Urinary bladder (tissue), 4 donors: ENCODE data around the gene KLHL14. TPM values are rescaled to one million over a fixed set of nuclear protein-coding genes. Genes with fewer than 3 reads are reported as not detected.
A peak's percentile ranks its signal among the peaks of the same experiment; 100 is the strongest.

Source experiments
- DNase-seq: peaks from one replicate; pipeline ENCODE4 v3.0.0-alpha.2; 2015; ENCODE audit errors: extremely low spot score
- H3K27ac ChIP-seq: one replicate; pipeline ENCODE4 v1.5.1; 2013; ENCODE audit warnings: low read depth, mild to moderate bottlenecking, moderate library complexity
- H3K36me3 ChIP-seq: one replicate; pipeline ENCODE4 v1.6.1; 2013; ENCODE audit warnings: mild to moderate bottlenecking, moderate library complexity; ENCODE audit not compliant: insufficient read depth
- H3K4me1 ChIP-seq: one replicate; pipeline ENCODE4 v1.6.1; 2013; ENCODE audit warnings: mild to moderate bottlenecking, moderate library complexity; ENCODE audit not compliant: insufficient read depth
- H3K4me3 ChIP-seq: one replicate; pipeline ENCODE4 v1.5.1; 2013; ENCODE audit warnings: low read depth, low read length
- WGBS: extraction: QIAGEN DNeasy Blood & Tissue Kit; methylation state at CpG from one replicate; pipeline ENCODE4 v1.1.7; 2013; 5-methylcytosine and 5-hydroxymethylcytosine counted together
- polyA plus RNA-seq: library from polyadenylated mRNA; stranded (reverse); fragments of 200-250 nt; gene quantifications from one replicate; pipeline ENCODE4 v1.2.3, GENCODE V29; 2013
- total RNA-seq: library from RNA; depleted of rRNA; stranded (reverse); fragments of >200 nt; gene quantifications from one replicate; pipeline ENCODE4 v1.2.3, GENCODE V29; 2014
- donor health status: healthy with polysubstance abuse.
- donor health status: healthy.

The KLHL14 gene
- total and polyA plus RNA-seq, 2 donors, result 0.39 to 1.5 TPM

DNA sequence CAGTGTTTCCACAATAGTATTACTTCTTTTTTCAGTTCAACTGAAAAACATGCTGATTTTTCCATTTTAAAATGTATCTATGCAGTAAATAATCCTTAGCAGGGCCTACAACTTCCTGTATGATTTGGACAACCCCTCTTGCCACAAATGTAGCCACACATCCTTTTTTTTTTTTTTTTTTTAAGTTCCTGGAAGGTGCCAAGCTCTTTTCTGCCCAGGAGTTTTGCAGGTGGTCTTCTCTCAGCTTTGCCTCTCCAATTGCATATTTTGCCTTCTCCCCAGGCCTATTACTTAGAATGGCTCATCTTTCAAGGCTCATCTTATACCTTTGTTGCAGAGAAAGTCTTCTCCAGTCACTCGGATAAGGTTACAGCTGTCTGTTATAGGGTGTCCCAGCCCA, 11.6 kb downstream of the KLHL14 start:
- WGBS, result 98% methylated on average over 1 of the region's 1 CpG
- no peak for DNase-seq
- H3K4me3 ChIP-seq, result no peak overlapping the region
- H3K4me1 ChIP-seq, result no peaks in the 10 kb centered on the region
- H3K27ac ChIP-seq, result no peak overlapping the region
- H3K36me3 ChIP-seq, result no peaks in the 10 kb centered on the region

DNA sequence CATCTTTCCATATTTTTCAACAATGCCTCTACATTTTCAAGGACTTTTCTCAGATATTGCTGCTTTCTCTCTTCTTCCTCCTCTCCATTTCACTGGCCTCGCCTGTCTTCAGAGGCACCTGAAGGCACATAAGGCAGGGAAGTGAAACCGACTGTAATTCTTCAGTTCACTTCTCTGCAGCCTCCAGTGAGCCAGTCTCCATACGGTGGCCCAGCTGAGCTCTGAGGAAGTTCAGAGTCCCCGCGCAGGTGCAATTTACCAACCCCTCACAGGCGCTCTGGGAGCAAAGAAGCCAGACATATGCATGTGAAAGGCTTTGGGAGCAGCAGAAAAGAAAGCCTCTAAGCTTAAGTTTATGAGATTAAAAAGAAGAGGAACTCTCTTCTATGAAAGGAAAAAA, 12.4 kb downstream of the KLHL14 start:
- H3K36me3 ChIP-seq, result no peaks in the 10 kb centered on the region
- no peak for DNase-seq
- no peak overlapping the region for H3K4me3 ChIP-seq
- no peaks in the 10 kb centered on the region for H3K4me1 ChIP-seq
- H3K27ac ChIP-seq, result no peak overlapping the region
- WGBS, result 58% methylated on average over 6 of the region's 6 CpGs

DNA sequence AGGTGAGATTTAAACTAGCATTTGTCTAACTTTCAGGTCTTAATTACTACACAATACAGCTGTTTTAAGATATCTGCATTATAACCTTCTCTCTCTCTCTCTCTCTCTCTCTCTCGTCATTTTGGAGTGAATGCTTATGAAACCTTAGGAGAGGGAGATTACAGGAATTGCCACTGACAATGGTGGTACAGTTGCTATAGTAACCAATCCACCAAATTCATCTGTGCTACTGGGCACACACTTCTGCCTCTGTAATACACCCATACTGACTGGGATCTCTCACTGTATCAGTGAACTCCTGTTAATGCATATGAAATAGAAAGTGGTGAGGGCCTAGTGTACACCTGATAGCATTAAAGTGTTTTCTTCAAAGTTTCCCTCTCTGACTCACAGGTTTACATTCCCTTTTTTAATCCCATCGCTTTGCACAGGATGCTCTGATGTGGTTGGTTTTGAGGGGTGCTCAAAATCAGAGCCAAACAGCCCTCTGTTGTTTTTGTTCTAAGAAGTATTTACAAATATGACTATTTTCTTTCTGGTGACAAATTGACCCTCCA, 13.1 kb downstream of the KLHL14 start:
- Histone ChIP-seq H3K36me3 (no peaks in the 10 kb centered on the region), H3K27ac (no peak overlapping the region), H3K4me3 (no peak overlapping the region), H3K4me1 (no peaks in the 10 kb centered on the region)
- DNase-seq, result no peak
- WGBS, result 81% methylated on average over 2 of the region's 2 CpGs

DNA sequence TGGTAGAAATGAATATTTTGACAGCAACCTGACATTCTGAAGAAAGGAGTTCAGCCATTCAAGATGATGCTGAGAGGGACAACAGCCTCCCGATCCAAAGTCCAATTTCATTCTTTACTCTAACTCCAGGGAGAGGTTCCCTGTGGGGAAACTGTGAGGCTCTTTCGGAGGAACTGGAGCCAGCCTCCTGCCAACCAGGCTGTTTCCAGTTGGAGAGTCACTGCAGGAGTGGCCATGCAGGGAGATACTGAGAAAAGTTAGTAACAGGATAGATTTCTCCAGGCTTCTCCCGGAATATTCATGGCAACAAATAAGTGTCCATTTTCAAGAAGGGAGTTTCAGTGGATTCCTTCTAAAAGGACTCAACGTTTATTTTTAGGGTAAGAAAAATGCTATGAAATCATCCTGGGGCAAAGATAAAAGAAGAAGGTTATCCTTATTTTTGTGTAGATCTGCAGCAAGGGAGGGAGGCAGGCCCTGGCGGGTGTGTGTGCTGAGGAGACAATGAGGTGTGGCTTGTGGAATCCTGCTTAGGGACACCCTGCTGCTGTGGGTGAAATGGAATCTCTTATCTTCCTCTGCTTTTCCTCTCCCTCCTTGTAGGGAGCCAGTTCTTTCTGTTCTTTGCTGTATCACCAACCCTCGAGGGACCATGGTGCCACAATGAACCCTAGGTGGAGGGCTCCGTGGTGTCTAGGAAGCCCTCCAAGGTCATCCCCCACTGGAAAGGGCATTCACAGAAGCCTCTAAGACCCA, 18.1 kb downstream of the KLHL14 start:
- H3K27ac ChIP-seq, result no peak overlapping the region
- DNase-seq, result no peak
- no peak overlapping the region for H3K4me3 ChIP-seq
- H3K36me3 ChIP-seq, result no peaks in the 10 kb centered on the region
- H3K4me1 ChIP-seq, result no peaks in the 10 kb centered on the region
- 54% methylated on average over 7 of the region's 7 CpGs for whole genome bisulfite sequencing

DNA sequence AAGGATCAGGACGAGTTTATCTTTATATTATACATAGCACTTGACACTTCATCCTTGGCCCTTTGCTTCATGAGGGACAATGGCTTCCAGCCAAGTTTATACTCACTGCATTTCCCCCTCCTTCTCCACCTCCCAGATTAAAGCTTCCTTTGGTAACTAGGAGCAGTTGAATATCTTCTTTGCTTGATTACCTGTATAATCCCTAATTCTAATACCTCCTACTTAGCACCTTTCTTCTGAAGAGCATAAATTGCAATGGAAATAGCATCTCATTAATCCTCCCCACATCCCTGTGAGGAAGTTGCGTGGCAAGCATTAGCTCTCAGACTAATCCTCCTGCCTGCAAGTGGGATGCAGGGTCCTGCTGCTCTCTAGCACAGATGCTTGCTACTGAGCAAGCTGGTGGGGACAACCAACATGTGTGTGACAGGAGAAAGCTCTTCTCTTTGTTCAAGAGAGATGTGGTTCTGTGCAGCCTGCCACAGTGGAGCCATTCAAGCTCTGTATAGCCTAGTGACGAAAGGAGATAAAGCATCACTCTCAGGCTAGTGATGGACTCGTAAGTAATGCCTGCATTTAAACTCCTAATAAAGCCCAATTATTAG, 19.1 kb downstream of the KLHL14 start:
- no peaks in the 10 kb centered on the region for H3K4me1 ChIP-seq
- 51% methylated on average over 4 of the region's 4 CpGs for WGBS

DNA sequence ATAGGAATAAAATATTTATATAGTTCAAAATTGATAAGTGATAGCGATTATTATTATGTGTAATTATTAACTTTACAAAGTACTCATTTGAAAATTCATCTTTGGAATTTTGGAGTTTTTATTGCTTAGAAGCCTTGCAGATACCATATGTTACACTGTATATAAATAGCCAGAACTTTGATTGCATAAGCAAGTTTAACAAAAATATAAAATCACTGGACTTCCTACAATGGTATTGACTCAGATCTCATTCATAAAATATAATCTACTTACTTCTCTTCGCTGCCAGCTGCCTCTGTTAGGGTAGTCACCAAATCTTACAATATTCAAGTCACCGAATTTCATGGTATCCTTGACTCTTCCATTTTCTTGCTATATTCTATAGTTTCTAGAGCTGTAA, 22.5 kb downstream of the KLHL14 start:
- Histone ChIP-seq H3K4me3 (no peak overlapping the region), H3K4me1 (no peaks in the 10 kb centered on the region), H3K36me3 (no peaks in the 10 kb centered on the region), H3K27ac (no peak overlapping the region)
- 85% methylated on average over 3 of the region's 3 CpGs for WGBS
- DNase-seq, result no peak

More for the DNA sequence above, 19.1 kb downstream of the KLHL14 start:
- Histone ChIP-seq H3K36me3 (no peaks in the 10 kb centered on the region), H3K4me3 (no peak overlapping the region), H3K27ac (no peak overlapping the region)
- DNase-seq, result no peak

DNA sequence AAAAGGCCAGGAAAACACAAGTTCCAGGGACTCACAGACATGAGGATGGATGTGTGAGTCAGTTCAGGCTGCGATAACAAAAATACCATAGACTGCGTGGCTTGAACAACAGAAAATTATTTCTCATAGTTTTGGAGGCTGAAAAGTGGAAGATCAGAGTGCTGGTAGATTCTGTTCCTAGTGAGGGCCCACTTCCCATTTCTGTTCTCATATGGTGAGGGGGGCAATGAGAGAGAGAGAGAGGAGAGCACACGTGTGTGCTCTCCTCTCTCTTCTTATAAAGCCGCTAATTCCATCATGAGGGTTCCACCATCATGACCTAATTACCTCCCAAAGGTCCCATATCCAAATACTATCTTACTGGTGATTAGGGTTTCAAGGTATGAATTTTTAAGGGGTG, 23.0 kb downstream of the KLHL14 start:
- Histone ChIP-seq H3K4me1 (no peaks in the 10 kb centered on the region), H3K4me3 (no peak overlapping the region), H3K36me3 (no peaks in the 10 kb centered on the region), H3K27ac (no peak overlapping the region)
- no peak for DNase-seq
- WGBS, result 83% methylated on average over 4 of the region's 4 CpGs

DNA sequence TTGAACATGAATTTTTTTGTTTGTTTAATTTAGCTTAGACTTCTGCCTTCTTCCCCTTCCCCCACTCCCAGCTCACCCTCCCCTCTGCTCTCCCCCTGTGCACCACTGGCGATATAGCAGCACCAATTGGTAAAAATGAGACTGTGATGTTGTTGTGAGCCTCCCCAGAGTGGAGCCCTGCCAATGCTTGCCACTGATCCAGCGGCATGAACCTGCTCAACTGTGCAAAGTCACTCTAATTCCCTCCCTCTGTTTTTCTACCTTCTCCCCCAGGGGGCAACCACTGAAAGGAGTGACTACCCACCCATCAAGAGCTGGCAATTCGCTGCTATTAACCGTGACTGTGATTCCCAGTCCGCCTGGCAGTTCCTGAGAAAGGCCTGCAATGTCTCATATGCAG, 30.2 kb downstream of the KLHL14 start:
- Histone ChIP-seq H3K36me3 (no peaks in the 10 kb centered on the region), H3K4me1 (no peaks in the 10 kb centered on the region), H3K4me3 (no peak overlapping the region), H3K27ac (no peak overlapping the region)
- no peak for DNase-seq
- WGBS, result 58% methylated on average over 5 of the region's 5 CpGs

DNA sequence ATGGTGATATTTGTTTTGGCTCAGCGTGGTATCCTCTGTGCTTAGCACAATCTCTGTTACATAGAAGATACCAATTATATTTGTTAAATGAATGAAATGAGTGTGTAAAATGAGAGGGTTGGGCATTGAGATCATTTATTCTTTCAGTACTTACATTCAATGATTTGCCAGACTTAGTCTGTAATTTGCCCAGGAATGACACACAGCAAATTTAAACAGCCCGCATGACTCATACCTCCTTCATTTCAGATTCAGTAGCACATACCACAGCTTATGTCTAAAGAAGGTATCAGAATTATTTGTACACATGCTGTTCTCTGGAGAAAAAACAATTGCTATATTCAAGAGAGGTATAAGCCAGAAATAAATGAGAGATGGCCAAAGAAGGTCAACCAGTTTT, 37.0 kb downstream of the KLHL14 start:
- Histone ChIP-seq H3K36me3 (no peaks in the 10 kb centered on the region), H3K4me3 (no peak overlapping the region), H3K27ac (no peak overlapping the region), H3K4me1 (no peaks in the 10 kb centered on the region)
- DNase-seq, result no peak
- 89% methylated on average over 2 of the region's 2 CpGs for WGBS

DNA sequence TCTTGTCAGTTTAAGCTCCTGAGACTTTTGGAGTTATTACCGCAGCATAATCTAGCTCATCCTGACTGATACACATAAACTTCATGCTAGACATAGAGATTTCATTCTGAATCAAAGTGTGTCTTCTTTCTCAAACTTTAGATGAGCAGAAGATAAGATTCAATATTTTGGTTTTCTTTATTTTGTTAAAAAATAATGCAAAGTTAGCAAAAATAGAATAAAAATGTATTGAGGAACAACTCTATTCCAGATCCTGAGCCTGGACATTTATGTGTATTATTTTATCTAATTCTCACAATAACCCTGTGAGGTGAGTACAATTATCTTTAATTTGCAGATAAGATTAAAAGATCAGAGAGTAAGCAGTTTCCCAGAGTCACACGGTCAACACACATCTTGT, 38.4 kb downstream of the KLHL14 start:
- H3K27ac ChIP-seq, result no peak overlapping the region
- 93% methylated on average over 2 of the region's 2 CpGs for WGBS
- no peaks in the 10 kb centered on the region for H3K36me3 ChIP-seq
- no peak overlapping the region for H3K4me3 ChIP-seq
- DNase-seq, result no peak
- H3K4me1 ChIP-seq, result no peaks in the 10 kb centered on the region

DNA sequence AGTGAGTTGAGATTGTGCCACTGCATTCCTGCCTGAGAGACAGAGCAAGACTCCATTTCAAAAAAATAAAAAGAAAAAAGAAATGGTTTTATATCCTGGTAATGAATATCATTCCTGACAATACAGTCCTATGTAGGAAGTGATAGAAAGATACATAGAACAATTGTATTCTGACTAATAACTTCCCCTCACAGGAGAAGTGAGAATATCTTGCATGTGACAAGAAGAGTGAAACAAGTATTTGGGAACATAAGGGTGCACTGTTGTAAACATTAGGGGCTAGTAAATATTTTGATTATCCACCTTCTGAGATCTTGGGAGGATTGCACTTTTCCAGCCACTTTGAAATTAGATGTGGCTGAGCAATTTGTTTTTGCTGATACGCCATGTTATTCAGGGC, 40.7 kb downstream of the KLHL14 start:
- H3K36me3 ChIP-seq, result no peaks in the 10 kb centered on the region
- H3K4me3 ChIP-seq, result no peak overlapping the region
- no peaks in the 10 kb centered on the region for H3K4me1 ChIP-seq
- no peak for DNase-seq
- no peak overlapping the region for H3K27ac ChIP-seq
- 97% methylated on average over 1 of the region's 1 CpG for whole genome bisulfite sequencing

DNA sequence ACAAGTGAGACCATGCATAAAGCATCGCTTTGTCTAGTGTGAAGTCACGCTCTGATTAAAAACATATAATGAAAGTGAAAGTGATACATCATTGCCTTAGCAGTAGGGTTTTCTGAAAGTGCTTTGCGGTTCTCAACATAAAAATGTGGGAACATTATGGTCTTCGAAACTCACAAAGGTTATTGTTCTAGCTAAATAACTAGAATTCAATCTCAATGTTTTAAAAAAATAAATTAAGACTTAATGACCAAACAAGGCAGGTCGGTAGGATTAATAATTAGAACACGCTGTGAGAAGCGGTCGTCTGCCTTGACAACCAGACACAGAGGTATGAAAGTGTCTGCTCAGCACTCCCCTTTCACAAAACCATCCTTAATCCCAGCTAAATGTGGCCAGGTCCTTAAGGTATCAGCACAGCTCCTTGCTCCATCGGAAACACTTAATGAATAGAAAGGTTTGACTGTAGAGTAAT, 42.2 kb downstream of the KLHL14 start:
- H3K36me3 ChIP-seq, result no peaks in the 10 kb centered on the region
- DNase-seq, result no peak
- H3K4me1 ChIP-seq, result no peaks in the 10 kb centered on the region
- peak overlapping the region; percentile 22 for H3K4me3 ChIP-seq
- WGBS, result 70% methylated on average over 9 of the region's 9 CpGs
- H3K27ac ChIP-seq, result no peak overlapping the region

DNA sequence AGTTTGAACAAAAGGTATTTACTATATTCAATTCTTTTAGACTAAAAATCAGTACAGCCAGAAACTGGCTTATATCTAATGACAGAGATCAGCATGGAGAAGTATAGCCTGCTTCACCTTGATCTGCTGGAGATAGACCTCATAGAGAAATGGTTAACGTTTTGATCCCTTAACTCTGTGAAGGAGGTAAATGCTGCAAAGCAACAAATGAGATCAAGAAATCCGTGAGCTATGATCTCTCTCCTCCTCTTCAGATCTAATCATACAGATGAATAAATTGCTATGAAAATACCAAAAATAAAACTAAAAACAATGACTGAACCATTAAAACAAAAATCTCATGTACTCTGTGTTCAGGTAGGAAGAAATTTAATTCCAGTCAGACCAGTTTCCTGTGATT, 42.8 kb downstream of the KLHL14 start:
- WGBS, result 55% methylated on average over 2 of the region's 2 CpGs
- DNase-seq, result no peak
- H3K36me3 ChIP-seq, result no peaks in the 10 kb centered on the region
- H3K27ac ChIP-seq, result no peak overlapping the region
- no peak overlapping the region for H3K4me3 ChIP-seq
- H3K4me1 ChIP-seq, result no peaks in the 10 kb centered on the region

DNA sequence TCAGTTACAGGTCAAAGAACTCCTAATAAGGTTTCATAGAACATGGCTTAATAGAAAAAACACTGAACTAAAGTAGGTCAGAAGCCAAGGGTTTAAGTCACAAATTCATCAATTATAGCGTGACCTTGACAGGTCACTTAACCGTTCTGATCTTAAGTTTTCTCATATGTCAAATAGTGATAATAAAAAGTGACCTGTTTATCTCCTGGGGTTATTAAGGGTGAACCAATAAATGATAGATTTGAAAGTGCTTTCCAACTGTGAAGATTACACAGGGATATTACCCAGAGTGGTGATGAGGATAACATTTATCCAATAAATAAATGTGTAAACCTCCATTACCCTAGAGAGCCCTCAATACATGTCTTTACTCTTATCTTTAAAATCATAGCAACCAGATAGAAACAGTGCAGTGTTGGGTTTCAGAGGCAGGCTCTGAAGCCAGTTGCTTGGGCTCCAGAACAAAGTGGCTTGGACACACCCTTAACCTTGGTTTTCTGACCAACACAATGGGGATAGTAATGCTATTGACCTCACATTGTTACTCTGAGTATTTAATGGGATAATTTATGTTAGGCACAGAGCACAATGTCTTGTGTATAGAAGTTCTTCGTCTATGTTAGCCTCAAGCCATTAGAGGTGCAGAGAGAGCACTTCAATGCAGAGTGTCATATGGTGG, 48.6 kb downstream of the KLHL14 start:
- no peak for DNase-seq
- 54% methylated on average over 3 of the region's 3 CpGs for WGBS
- H3K27ac ChIP-seq, result no peak overlapping the region
- no peaks in the 10 kb centered on the region for H3K4me1 ChIP-seq
- H3K36me3 ChIP-seq, result no peaks in the 10 kb centered on the region
- no peak overlapping the region for H3K4me3 ChIP-seq
